ENCODE results near the gene RAVER2.
"Not testable (repeated sequence)": the region's sequence is repeated elsewhere in the genome, so short reads cannot be mapped to it uniquely, and the experiment has no call there.

RAVER2 gene

DNA sequence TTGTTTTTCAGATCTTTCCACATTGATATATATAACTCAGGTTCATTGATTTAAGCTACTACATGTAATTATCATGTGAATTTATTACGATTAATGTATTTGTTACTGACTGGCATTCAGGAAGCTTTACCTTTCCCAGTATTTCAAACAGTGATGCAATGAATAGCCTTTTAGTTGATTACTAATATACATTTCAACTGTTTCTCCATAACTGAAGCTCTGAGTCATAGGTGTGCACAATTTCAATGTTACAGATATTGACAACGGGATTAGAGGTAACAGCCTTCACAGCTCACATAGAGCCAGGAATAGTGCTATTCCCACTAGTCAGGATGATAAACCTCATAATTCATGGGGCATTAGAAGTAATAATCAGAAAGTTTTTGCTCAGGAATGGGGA lies 25.1 kb downstream of the RAVER2 start:
- Histone ChIP-seq H3K27ac (ENCODE audit: poor library complexity, severe bottlenecking) (no peak overlapping the region), H3K36me3 (ENCODE audit: low read depth) (no peaks in the 10 kb centered on the region; the same call in 1 of the 2 replicates), H3K9me3 (ENCODE audit: severe bottlenecking) (no peaks in the 10 kb centered on the region), H3K27me3 (ENCODE audit: insufficient read depth, poor library complexity, severe bottlenecking) (no peaks in the 10 kb centered on the region), H3K4me3 (ENCODE audit: severe bottlenecking) (no peak overlapping the region), H3K4me1 (ENCODE audit: insufficient read depth, poor library complexity, severe bottlenecking) (no peaks in the 10 kb centered on the region)
- DNase-seq (ENCODE audit: low spot score) (no peak), ATAC-seq (ENCODE audit: low read depth) (no peak; the same call in 2 of the 3 replicates)
- TF ChIP-seq, protein P1, sequence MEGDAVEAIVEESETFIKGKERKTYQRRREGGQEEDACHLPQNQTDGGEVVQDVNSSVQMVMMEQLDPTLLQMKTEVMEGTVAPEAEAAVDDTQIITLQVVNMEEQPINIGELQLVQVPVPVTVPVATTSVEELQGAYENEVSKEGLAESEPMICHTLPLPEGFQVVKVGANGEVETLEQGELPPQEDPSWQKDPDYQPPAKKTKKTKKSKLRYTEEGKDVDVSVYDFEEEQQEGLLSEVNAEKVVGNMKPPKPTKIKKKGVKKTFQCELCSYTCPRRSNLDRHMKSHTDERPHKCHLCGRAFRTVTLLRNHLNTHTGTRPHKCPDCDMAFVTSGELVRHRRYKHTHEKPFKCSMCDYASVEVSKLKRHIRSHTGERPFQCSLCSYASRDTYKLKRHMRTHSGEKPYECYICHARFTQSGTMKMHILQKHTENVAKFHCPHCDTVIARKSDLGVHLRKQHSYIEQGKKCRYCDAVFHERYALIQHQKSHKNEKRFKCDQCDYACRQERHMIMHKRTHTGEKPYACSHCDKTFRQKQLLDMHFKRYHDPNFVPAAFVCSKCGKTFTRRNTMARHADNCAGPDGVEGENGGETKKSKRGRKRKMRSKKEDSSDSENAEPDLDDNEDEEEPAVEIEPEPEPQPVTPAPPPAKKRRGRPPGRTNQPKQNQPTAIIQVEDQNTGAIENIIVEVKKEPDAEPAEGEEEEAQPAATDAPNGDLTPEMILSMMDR (IDR thresholded peaks at IDR 0.05; ENCODE audit: poor library complexity, severe bottlenecking), result no peak

- not testable (repeated sequence) for H3K4me1 ChIP-seq (ENCODE audit: insufficient read depth, poor library complexity, severe bottlenecking); H3K9me3 ChIP-seq (ENCODE audit: severe bottlenecking); H3K27ac ChIP-seq (ENCODE audit: poor library complexity, severe bottlenecking); H3K4me3 ChIP-seq (ENCODE audit: severe bottlenecking); H3K36me3 ChIP-seq (ENCODE audit: low read depth); ATAC-seq (ENCODE audit: low read depth); DNase-seq (ENCODE audit: low spot score); H3K27me3 ChIP-seq (ENCODE audit: insufficient read depth, poor library complexity, severe bottlenecking)
These were observed 28.4 kb downstream of the RAVER2 start for GRCh38 chr1:64773306-64773705.

DNA sequence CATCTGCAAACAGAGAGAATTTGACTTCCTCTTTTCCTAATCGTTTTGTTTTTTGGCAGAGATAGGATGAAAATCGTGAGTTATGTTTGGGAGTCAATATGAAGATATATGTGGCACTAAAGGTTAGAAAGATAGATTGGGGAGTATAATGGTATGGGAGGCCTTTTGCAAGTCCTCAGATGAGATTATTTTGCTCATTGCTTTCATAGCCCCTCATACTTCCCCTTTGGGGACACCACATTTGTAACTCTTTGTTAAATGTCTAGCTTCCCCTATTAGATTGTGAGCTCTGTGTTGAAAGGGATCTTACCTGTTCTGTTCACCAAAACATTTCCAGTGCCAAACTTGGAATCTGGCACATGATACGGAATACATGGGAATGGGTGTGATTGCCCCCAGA lies 30.2 kb downstream of the RAVER2 start:
- TF ChIP-seq, protein P1 (IDR thresholded peaks at IDR 0.05; ENCODE audit: poor library complexity, severe bottlenecking), result no peak
- DNase-seq (ENCODE audit: low spot score), result no peak
- no peaks in the 10 kb centered on the region for H3K4me1 ChIP-seq (ENCODE audit: insufficient read depth, poor library complexity, severe bottlenecking)

GRCh38 chr1:64782044-64782443 lies 37.2 kb downstream of the RAVER2 start:
- not testable (repeated sequence) for H3K36me3 ChIP-seq (ENCODE audit: low read depth); H3K4me3 ChIP-seq (ENCODE audit: severe bottlenecking); DNase-seq (ENCODE audit: low spot score); H3K9me3 ChIP-seq (ENCODE audit: severe bottlenecking); H3K27me3 ChIP-seq (ENCODE audit: insufficient read depth, poor library complexity, severe bottlenecking); H3K27ac ChIP-seq (ENCODE audit: poor library complexity, severe bottlenecking); H3K4me1 ChIP-seq (ENCODE audit: insufficient read depth, poor library complexity, severe bottlenecking); ATAC-seq (ENCODE audit: low read depth)

More for the DNA sequence above, 30.2 kb downstream of the RAVER2 start:
- ATAC-seq (ENCODE audit: low read depth), result no peak
- Histone ChIP-seq H3K27me3 (ENCODE audit: insufficient read depth, poor library complexity, severe bottlenecking) (no peaks in the 10 kb centered on the region), H3K36me3 (ENCODE audit: low read depth) (no peaks in the 10 kb centered on the region; the same call in none of the 2 replicates), H3K9me3 (ENCODE audit: severe bottlenecking) (no peaks in the 10 kb centered on the region), H3K27ac (ENCODE audit: poor library complexity, severe bottlenecking) (no peak overlapping the region), H3K4me3 (ENCODE audit: severe bottlenecking) (no peak overlapping the region)

GRCh38 chr1:64782848-64783247 lies 38.0 kb downstream of the RAVER2 start:
- H3K9me3 ChIP-seq (ENCODE audit: severe bottlenecking); ATAC-seq (ENCODE audit: low read depth); H3K4me3 ChIP-seq (ENCODE audit: severe bottlenecking); DNase-seq (ENCODE audit: low spot score); H3K27ac ChIP-seq (ENCODE audit: poor library complexity, severe bottlenecking); H3K27me3 ChIP-seq (ENCODE audit: insufficient read depth, poor library complexity, severe bottlenecking); H3K36me3 ChIP-seq (ENCODE audit: low read depth); H3K4me1 ChIP-seq (ENCODE audit: insufficient read depth, poor library complexity, severe bottlenecking): not testable (repeated sequence)

DNA sequence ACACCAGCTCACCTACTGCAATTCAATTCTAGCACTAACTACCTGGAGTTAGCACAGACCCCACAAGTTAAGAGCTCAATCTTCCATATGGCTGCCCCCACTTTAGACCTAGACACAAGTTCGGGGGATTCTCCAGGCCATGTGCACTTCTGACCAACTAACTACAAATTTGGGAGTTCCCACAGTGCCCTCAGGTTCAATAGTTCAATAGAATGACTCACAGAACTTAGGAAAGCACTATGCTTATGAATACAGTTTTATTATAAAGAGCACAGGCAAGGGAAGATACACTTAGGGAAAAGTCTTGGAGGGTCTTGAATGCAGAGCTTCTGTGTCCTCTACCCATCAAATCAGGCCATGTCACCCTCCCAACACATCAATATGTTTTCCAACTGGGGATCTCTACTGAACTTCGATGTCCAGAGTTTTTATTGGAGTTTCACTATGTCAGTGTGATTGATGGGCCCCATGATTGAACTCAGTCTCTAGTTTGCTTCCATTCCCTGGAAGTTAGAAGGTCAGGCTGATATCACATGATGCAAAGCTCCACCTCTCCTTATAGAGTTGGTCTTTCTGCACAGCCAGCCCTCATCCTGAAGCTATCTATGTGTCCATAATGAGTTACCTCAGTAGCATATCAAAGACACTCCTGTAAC lies 46.1 kb downstream of the RAVER2 start:
- H3K4me1 ChIP-seq (ENCODE audit: insufficient read depth, poor library complexity, severe bottlenecking), result no peaks in the 10 kb centered on the region

More for the DNA sequence above, 46.1 kb downstream of the RAVER2 start:
- TF ChIP-seq, protein P1 (IDR thresholded peaks at IDR 0.05; ENCODE audit: poor library complexity, severe bottlenecking), result no peak
- DNase-seq (ENCODE audit: low spot score) (no peak), ATAC-seq (ENCODE audit: low read depth) (no peak)
- Histone ChIP-seq H3K36me3 (ENCODE audit: low read depth) (peaks cover 11% of the 10 kb centered on the region; the same call in 1 of the 2 replicates), H3K27ac (ENCODE audit: poor library complexity, severe bottlenecking) (no peak overlapping the region), H3K4me3 (ENCODE audit: severe bottlenecking) (no peak overlapping the region), H3K9me3 (ENCODE audit: severe bottlenecking) (no peaks in the 10 kb centered on the region), H3K27me3 (ENCODE audit: insufficient read depth, poor library complexity, severe bottlenecking) (no peaks in the 10 kb centered on the region)
